Measurements from ENCODE around the gene AFAP1L1.

The AFAP1L1 gene

DNA sequence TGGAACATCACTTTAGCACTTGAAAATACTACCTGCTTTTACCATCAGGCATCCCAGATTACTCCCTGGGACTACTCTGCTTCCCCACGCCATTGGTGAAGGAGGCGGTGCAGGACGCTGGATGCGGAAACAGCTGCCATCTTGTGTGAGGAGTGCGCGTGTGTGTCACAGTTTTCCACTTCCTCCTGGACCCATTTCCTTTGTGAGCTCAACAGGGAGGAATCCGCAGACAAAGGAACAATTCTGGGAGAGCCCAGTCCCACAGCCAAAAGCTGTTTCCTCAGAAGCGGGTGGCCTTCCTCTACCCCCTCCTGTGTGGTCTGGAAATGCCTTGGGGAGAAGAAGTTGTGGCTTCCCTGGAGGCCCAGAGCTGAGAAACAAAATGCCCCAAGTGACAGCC lies 16.8 kb downstream of the AFAP1L1 start:
- no peak for DNase-seq

GRCh38 chr5:149289301-149289700 lies 17.6 kb downstream of the AFAP1L1 start:
- no peak for DNase-seq

DNA sequence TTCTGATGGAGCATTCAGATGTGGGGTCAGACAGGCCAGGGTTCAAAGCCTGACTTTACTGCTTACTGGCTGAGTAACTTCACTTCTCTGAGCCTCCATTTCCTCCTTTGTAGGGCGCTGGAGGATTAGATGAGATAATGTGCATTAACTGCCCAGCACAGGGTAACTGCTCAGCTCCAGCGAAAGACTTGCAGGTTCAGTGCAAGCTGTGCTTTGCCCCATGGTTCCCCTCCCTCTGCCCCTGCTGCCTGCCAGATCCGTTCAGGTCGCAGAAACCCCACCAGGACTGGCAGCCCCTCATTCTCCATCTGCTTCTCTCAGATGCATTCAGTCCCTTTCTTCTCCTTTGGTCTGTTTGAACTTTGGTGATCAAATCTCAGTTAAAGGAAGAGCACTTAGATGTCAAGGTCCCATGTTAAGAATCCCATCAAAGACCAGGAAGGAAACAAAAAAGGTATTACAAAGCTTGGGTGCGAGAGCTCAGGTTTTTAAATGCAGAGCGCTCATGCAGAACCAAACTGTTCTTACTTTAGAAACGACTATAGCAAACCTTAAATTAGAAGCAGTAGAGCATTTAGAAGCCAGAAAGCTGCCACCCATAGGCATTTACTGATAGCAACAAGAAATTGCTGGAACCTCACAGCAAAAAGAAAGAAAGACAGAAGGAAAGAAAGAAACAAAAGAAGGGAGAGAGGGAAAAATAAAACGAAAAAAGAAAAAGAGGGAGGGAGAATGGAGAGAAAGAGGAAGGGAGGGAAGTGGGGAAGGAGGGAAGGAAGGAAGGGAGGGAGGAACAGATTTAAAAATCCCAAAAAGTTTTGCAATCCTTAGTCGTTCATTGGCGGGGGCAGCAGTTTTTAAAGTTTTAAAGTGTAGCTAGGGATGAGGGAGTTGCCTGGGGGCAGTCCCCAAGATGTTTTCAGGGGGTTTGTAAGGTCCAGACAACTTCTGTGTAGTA lies 23.5 kb downstream of the AFAP1L1 start:
- DNase-seq, result no peak

DNA sequence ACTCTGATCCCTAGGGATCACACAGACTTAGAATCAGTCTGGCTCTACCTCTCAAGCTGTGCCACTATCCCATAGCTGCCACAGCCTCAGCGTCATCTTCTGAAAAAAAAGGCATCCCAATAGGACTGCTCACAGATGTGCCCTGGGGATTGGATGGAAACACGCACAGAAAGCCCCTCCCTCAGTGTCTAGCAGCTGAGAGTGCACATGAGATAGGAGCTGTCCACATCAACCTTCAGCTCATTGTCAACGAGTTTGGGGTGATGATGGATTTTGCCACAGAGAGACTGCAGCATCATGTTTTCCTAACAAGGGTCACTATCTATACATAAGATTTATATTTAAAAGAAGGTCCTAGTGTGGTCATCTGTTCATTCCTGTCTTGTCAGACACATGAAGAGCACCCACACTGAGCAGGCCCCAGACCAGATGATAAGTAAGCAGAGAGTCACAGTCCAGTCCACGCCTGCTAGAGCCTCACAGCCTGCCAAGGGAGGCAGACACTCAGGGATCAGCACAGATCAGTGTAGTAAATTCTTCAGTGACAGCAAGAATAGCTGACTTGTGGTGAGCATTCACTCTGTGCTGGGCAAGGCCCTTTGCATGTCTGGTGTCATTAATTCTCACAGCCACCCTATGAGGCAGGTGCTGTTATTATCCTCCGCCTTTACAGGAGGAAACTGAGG lies 25.8 kb downstream of the AFAP1L1 start:
- no peak for DNase-seq

GRCh38 chr5:149298163-149298562 lies 26.5 kb downstream of the AFAP1L1 start:
- DNase-seq, result no peak

- DNase-seq, result no peak
Measured at GRCh38 chr5:149298842-149299404, 27.3 kb downstream of the AFAP1L1 start.

- no peak for DNase-seq
Measured at GRCh38 chr5:149299451-149300054, 27.9 kb downstream of the AFAP1L1 start.

- no peak for DNase-seq
Measured at GRCh38 chr5:149300441-149300840, 28.8 kb downstream of the AFAP1L1 start.

- DNase-seq, result no peak
Measured at GRCh38 chr5:149301049-149301743, 29.5 kb downstream of the AFAP1L1 start.

- no peak for DNase-seq
Measured at GRCh38 chr5:149301744-149302380, 30.2 kb downstream of the AFAP1L1 start.

DNA sequence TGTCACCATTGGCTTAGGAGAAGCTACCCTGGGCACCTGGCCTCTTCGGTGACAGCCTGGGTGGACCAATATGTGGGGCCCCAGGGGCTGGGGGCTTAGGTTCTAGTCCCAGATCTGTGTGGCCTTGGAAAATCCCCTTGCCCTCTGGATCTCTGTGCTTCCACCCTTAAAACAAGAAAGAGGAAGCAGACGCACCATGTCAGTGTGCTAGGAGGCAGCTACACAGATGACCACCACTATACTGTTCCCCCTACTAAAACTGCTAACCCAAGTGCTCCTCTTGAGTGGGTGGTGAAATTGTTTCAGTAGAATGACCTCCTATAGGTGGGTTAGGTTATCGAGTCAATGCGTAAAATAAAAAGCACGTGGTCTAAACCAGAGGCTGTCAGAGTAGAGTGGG lies 31.0 kb downstream of the AFAP1L1 start:
- DNase-seq, result no peak

DNA sequence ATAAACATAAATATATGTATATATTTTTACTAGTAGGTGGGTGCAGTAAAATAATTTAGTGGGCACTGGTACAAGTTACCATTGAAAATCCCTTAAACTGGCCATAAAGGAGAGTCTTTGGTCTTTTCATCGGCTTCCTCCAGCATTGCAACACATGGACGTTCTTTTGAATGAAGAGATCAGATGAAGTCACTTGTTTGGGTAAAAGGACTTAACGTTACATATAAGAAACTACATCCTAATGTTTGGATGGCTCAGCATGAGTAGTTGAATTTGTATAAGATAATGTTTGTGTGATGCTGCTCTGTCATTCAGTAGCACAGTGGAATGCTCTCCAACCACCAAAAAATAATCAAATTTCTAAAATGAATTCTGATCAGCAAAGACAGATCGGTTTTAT lies 31.6 kb downstream of the AFAP1L1 start:
- DNase-seq, result no peak

DNA sequence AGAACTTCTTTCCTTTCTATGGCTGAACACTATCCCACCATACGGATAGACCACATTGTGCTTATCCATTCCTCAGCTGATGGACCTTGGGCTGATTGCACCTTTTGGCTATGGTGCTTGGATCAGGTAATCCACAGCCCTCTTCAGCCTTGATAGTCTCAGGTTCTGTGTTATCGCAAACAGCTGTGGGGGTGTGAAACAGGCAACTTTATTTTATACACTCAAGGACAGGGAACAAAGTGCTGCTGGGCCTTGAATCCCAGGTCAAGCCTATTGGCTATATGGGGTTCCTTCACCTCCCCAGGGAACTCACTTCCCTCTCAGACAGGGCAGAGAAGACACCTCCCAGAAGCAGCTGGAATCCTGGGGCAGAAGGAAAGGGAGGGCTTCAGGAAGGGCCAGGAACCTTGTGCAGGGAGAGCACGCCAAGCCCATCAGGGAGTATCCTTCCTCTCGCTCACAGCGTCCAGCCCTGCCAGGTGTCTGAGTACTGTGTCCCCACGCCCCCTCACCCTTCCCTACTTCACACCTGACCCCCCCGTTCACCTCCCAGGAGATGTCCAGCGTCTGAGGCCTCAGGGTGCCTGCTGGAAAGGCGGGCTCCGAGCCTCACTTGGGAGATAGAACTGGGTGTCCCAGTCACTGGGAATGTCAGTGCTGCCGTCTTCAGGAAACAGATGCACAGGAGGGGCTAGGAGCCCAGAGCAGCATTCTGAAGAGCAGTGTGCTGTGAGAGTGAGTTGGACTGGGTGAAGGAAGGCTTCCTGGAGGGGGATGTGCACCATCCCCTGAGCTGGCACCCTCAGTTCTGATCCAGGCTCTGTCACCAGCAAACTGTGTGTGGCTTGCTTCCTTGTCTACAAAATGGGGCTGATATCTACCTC lies 32.8 kb downstream of the AFAP1L1 start:
- no peak for DNase-seq

DNA sequence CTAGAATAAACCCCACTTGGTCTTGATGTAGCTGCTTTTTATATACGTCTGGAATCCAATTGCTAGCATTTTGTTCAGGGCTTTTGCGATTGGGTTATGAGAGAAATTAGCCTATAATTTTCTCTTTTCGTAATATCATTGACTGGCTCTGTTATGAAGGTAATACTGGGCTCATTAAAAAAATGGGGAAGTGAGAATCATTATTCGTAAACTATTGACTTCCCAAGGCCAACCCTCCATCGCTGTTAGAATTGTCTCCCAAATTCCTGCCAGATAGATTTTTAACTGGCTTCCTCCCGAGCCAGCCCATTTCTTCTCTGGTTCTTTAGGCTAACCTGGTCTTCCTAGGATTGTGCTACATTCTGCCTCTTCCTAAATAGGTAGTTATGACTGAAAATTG lies 37.7 kb downstream of the AFAP1L1 start:
- no peak for DNase-seq

DNA sequence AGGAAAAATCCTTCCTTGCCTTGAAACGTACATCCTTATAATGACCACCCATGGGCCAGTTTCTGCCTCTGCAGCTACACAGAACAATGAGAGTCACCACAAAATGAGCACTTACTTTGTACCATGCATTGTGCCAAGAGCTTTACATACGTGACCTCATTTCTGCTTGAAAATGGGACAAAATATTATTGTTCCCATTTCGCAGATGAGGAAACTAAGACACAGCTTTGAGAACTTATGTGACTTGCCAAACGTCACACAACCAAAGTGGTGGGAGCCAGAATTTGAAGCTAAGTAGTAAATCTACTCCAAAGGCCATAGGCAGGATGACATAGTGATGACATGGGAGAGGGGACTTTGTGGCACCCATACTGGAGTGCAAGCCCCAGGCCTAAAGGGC lies 38.8 kb downstream of the AFAP1L1 start:
- DNase-seq, result no peak

DNA sequence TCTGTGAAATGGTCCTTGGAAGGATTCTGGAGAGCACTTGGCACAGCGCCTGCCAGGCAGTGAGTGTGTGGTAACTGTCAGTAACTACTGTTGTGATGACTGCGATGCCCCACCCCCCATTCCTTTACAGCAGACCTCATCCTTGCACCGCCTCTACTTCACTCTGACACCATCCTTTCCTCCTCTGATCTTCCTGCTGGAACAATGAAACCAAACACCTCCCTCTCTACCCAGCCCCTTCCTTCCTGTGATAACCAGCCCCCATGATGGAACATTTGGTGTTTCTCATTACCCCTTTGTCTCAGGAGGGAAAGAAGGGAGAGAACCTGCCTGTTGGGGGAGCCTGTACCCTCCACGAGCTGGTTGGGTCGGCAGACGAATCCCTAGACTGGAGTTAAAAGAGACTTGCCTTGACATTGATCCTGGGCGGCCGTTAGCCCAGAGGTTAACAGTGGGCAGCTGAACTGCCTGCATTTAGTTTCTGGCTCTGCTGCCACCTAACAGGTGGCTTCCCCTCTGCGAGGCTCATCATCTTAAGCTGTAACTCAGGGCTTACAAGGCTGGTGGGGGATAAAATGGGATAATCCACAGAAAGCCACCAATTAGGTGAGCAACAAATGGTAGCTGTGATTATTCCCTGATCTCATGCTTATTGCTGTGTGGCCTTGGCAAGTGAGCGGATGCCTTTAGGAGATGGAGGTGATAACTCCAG lies 39.4 kb downstream of the AFAP1L1 start:
- DNase-seq, result no peak

- no peak for DNase-seq
Measured at GRCh38 chr5:149313151-149313841, 41.6 kb downstream of the AFAP1L1 start.

DNA sequence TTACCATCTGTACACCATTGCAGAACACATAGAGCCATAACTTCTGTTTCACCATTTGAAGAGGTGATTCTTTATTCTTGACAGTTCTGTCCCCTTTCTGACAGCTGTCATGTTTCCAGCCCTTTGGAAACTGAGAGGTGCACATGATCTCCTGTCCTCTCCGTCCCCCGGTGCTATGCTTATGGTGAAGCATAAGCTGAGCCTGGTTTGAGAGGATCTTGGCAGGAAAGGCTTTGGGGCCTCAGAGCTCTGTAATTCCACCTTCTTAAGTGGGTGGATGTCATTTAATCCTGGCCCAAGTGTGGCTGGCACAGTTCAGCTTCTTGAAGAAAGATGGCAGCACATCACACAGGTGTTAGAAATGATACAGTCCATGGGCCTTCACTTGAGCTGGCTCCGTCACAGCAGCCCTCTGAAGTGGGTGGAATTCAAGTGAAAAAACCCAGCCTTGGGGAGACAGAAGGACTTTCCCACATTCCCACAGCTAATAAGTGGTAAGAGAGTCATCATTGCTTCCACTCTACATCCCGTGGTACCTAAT lies 43.0 kb downstream of the AFAP1L1 start:
- DNase-seq, result no peak

DNA sequence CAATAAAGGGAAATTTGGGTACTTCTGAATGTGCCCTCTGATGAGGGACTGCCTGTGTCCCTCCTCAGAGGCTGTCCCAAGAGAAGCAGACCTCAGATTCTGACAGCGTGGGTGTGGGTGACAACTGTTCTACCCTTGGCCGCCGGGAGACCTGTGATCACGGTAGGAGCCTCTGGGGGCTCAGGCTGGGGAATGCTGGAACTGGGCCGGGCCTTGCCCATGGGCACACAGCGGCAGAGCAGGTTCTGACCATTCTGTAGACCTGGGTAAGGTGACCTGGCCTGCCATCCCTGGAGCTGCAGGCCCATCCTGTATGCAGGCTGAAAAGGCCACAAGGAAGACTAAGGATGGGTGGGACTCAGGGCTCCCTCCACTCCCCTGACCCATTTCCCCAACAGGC lies 44.1 kb downstream of the AFAP1L1 start:
- DNase-seq, result no peak
